PFSK-1 (cell line): ENCODE results near the gene TNFAIP8L1.

Experiments
- FOXP2 ChIP-seq: optimal IDR thresholded peaks from 2 replicates; pipeline ENCODE3; 2011; ENCODE audit warnings: borderline replicate concordance, control low read depth, inconsistent platforms; ENCODE audit not compliant: insufficient read depth; ENCODE audit errors: extremely low read length, extremely low read depth
- POLR2AphosphoS5 ChIP-seq: IDR thresholded peaks from 2 replicates; pipeline ENCODE4 v1.6.1; 2012; ENCODE audit warnings: low read depth, mild to moderate bottlenecking, control low read depth, low read length, moderate library complexity
- REST ChIP-seq, 2 experiments: IDR thresholded peaks; 2 replicates each; pipeline versions ENCODE4 v1.6.1 to v1.8.0; 2011 to 2012; ENCODE audit warnings: low read depth in 2 of 2, low read length in 2 of 2, control low read depth in 1 of 2, inconsistent platforms in 1 of 2, mild to moderate bottlenecking in 1 of 2, moderate library complexity in 1 of 2; ENCODE audit not compliant: insufficient read depth in 1 of 2
- SIN3A ChIP-seq: IDR thresholded peaks from 2 replicates; pipeline ENCODE4 v1.6.1; 2012; ENCODE audit warnings: mild to moderate bottlenecking, low read length, moderate library complexity, borderline replicate concordance; ENCODE audit not compliant: insufficient read depth
- TAF1 ChIP-seq: IDR thresholded peaks from 2 replicates; pipeline ENCODE4 v1.6.1; 2012; ENCODE audit warnings: low read length, control low read depth, borderline replicate concordance; ENCODE audit not compliant: insufficient read depth

The TNFAIP8L1 gene

GRCh38 chr19:4622695-4623421 is 16.5 kb upstream of the TNFAIP8L1 start:
- TF ChIP-seq FOXP2: no peak
- no peak for TF ChIP-seq TAF1

- TF ChIP-seq TAF1 (no peak), SIN3A (no peak)
These were observed 15.0 kb upstream of the TNFAIP8L1 start for GRCh38 chr19:4624301-4624700.

- no peak for TF ChIP-seq FOXP2
- TF ChIP-seq POLR2AphosphoS5: no peak
- no peak for TF ChIP-seq SIN3A
- TF ChIP-seq REST (IDR thresholded peaks at IDR 0.05; ENCODE audit: insufficient read depth in 1 of 2, low read depth in 2 of 2, low read length in 2 of 2): no peak
- TF ChIP-seq TAF1: no peak
These were observed 14.5 kb upstream of the TNFAIP8L1 start for GRCh38 chr19:4624733-4625362.

GRCh38 chr19:4633140-4633967 is 6.0 kb upstream of the TNFAIP8L1 start:
- TF ChIP-seq POLR2AphosphoS5: no peak
- peak; percentile 21 for TF ChIP-seq FOXP2
- TF ChIP-seq REST (IDR thresholded peaks at IDR 0.05; ENCODE audit: insufficient read depth in 1 of 2, low read depth in 2 of 2, low read length in 2 of 2): 0 out of 4 replicates have a peak, but pooled peaks of 1 of the 2 experiments have one; percentile 27

- TF ChIP-seq TAF1: no peak
- no peak for TF ChIP-seq REST (IDR thresholded peaks at IDR 0.05; ENCODE audit: insufficient read depth in 1 of 2, low read depth in 2 of 2, low read length in 2 of 2)
- no peak for TF ChIP-seq SIN3A
- TF ChIP-seq POLR2AphosphoS5: no peak
- no peak for TF ChIP-seq FOXP2
These were observed 3.6 kb upstream of the TNFAIP8L1 start for GRCh38 chr19:4635754-4636116.
